Neural progenitor cell (in vitro differentiated cells): ENCODE measurements around the gene PKNOX2. TPM values are rescaled to one million over a fixed set of nuclear protein-coding genes. Genes with fewer than 3 reads are reported as not detected.

Experiments used
- DNase-seq: peaks from one replicate; pipeline ENCODE4 v3.0.0-alpha.2; 2016; ENCODE audit warnings: low spot score
- H2AFZ ChIP-seq: fragments of 200-600 bp; sonication (generic); replicated peaks from 2 replicates; pipeline ENCODE4 v1.6.1; 2016; ENCODE audit warnings: antibody characterized with exemption
- H3F3A ChIP-seq: fragments of 200-600 bp; sonication (generic); 2 replicates; pipeline ENCODE4 v1.6.1; 2016; ENCODE audit warnings: antibody characterized with exemption, low read depth
- H3K27ac ChIP-seq: fragments of 200-600 bp; sonication (generic); 2 replicates; pipeline ENCODE4 v1.5.1; 2016; ENCODE audit warnings: mild to moderate bottlenecking
- H3K27me3 ChIP-seq: fragments of 200-600 bp; sonication (generic); 2 replicates; pipeline ENCODE4 v1.6.1; 2016; ENCODE audit warnings: mild to moderate bottlenecking, moderate library complexity
- H3K36me3 ChIP-seq: fragments of 200-600 bp; sonication (generic); 2 replicates; pipeline ENCODE4 v1.5.1; 2016
- H3K4me1 ChIP-seq: fragments of 200-600 bp; sonication (generic); 2 replicates; pipeline ENCODE4 v1.6.1; 2016; ENCODE audit warnings: mixed run types
- H3K4me2 ChIP-seq: fragments of 200-600 bp; sonication (generic); 2 replicates; pipeline ENCODE4 v1.6.1; 2016
- H3K4me3 ChIP-seq: fragments of 200-600 bp; sonication (generic); 2 replicates; pipeline ENCODE4 v1.5.1; 2016
- H3K79me2 ChIP-seq: fragments of 200-600 bp; sonication (generic); 2 replicates; pipeline ENCODE4 v1.6.1; 2016; ENCODE audit warnings: low read depth
- H3K9ac ChIP-seq: fragments of 200-600 bp; sonication (generic); 2 replicates; pipeline ENCODE4 v1.6.1; 2016
- H3K9me3 ChIP-seq: fragments of 200-600 bp; sonication (generic); 2 replicates; pipeline ENCODE4 v1.5.1; 2016; ENCODE audit warnings: low read depth
- H4K20me1 ChIP-seq: fragments of 200-600 bp; sonication (generic); 2 replicates; pipeline ENCODE4 v1.6.1; 2016; ENCODE audit warnings: low read depth
- H3K27ac Mint-ChIP-seq: 3 replicates; pipeline ENCODE4 v1.8.0; 2021; ENCODE audit warnings: mixed read lengths
- H3K27me3 Mint-ChIP-seq: 2 replicates; pipeline ENCODE4 v1.8.0; 2022; ENCODE audit warnings: low read depth, mild to moderate bottlenecking, inconsistent platforms, moderate library complexity, mixed read lengths; ENCODE audit not compliant: insufficient read depth
- H3K36me3 Mint-ChIP-seq: 3 replicates; pipeline ENCODE4 v1.8.0; 2021; ENCODE audit warnings: mixed read lengths
- H3K4me1 Mint-ChIP-seq: 3 replicates; pipeline ENCODE4 v1.8.0; 2021; ENCODE audit warnings: mixed read lengths
- H3K4me3 Mint-ChIP-seq: 3 replicates; pipeline ENCODE4 v1.8.0; 2021; ENCODE audit warnings: mild to moderate bottlenecking, moderate library complexity, mixed read lengths
- H3K9me3 Mint-ChIP-seq: 3 replicates; pipeline ENCODE4 v1.8.0; 2020; ENCODE audit warnings: mixed read lengths
- EZH2 ChIP-seq: fragments of 200-600 bp; sonication (generic); IDR thresholded peaks from 2 replicates; pipeline ENCODE4 v1.6.1; 2017; ENCODE audit warnings: antibody characterized with exemption, mild to moderate bottlenecking, moderate library complexity
- EZH2phosphoT487 ChIP-seq: fragments of 200-600 bp; sonication (generic); IDR thresholded peaks from 2 replicates; pipeline ENCODE4 v1.6.1; 2017; ENCODE audit warnings: antibody characterized with exemption
- total RNA-seq: library from RNA; depleted of rRNA; stranded (reverse); fragments of >200 nt; gene quantifications from 2 replicates; pipeline ENCODE4 v1.2.3, GENCODE V29; 2015; ENCODE audit warnings: low replicate concordance
- TF ChIP-seq, protein P1 (sequence below): fragments of 200-600 bp; sonication (generic); IDR thresholded peaks from 2 replicates; pipeline ENCODE4 v1.5.1; 2017; ENCODE audit warnings: antibody characterized with exemption, mild to moderate bottlenecking

The PKNOX2 gene
- total RNA-seq, 1 donor from 2014 or later, result 4.3 TPM

DNA sequence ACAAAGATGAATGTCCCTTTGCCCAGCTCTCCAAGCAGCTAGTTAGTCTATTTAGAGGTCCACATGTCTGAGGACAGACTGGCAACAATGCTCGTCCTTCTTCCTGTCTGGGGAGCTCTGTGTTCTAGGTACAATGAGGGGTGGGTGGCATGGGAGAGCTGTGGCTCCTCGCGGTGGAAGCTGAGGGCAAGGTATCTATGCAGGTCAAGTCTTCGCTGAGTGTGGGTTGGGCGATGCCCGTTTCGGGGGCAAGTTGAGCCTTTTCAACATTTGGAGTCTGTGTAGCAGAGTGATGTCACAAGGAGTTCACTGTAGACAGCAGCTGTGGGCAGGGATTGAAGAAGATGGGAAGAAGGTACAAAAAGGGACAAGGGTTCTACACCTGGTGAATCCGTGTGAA lies 168.3 kb downstream of the PKNOX2 start:
- H3K9me3 Mint-ChIP-seq, result no peaks in the 10 kb centered on the region
- TF ChIP-seq EZH2 (no peak), EZH2phosphoT487 (no peak)
- TF ChIP-seq, protein P1, sequence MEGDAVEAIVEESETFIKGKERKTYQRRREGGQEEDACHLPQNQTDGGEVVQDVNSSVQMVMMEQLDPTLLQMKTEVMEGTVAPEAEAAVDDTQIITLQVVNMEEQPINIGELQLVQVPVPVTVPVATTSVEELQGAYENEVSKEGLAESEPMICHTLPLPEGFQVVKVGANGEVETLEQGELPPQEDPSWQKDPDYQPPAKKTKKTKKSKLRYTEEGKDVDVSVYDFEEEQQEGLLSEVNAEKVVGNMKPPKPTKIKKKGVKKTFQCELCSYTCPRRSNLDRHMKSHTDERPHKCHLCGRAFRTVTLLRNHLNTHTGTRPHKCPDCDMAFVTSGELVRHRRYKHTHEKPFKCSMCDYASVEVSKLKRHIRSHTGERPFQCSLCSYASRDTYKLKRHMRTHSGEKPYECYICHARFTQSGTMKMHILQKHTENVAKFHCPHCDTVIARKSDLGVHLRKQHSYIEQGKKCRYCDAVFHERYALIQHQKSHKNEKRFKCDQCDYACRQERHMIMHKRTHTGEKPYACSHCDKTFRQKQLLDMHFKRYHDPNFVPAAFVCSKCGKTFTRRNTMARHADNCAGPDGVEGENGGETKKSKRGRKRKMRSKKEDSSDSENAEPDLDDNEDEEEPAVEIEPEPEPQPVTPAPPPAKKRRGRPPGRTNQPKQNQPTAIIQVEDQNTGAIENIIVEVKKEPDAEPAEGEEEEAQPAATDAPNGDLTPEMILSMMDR, result no peak

DNA sequence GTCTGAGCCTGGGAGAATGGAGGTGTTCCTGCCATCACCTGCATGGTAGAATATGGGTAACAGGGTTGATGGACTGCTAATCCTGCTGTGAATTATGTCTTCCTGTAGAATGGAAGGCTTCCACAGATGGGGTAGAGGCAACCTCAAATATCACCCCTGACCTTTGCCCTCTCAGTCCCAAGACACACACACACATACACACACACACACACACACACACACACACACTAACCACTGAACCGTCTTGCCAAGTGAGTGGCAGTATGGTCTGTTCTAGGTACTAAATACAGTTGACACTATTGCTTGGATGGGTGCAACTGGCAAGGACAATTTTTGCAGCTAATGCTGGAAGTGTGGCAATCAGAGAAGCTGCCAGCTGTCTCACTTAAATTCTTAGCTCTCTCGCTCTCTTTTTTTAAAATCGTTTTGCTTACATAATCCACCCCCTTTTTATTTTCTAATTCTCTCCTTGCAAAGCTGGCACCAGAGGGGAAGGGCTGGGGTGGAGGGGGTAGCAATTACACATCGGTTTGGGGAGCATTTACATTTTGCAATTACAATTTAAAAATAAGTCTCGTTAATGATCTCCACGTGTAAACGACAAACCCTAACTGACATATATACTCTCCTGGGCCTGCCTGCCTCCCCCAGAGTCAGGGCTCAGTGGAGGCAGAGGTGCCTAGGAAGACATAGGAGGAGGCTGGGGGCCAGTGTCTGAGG lies 169.0 kb downstream of the PKNOX2 start:
- Mint-ChIP-seq H3K27me3 (peaks cover 2% of the 10 kb centered on the region), H3K9me3 (no peaks in the 10 kb centered on the region), H3K4me3 (no peak overlapping the region), H3K4me1 (peaks cover 63% of the 10 kb centered on the region), H3K36me3 (peaks cover 13% of the 10 kb centered on the region), H3K27ac (peak overlapping the region; percentile 51)
- H3K9me3 ChIP-seq, result no peaks in the 10 kb centered on the region
- no peak for DNase-seq
- peaks cover 3% of the 10 kb centered on the region for H4K20me1 ChIP-seq
- H3K4me3 ChIP-seq, result no peak overlapping the region
- TF ChIP-seq EZH2 (no peak), EZH2phosphoT487 (no peak)
- TF ChIP-seq, protein P1, result no peak
- H3K36me3 ChIP-seq, result no peaks in the 10 kb centered on the region
- H3K4me1 ChIP-seq, result peaks cover 23% of the 10 kb centered on the region
- H3K9ac ChIP-seq, result no peak overlapping the region
- no peak overlapping the region for H2AFZ ChIP-seq
- no peak overlapping the region for H3K4me2 ChIP-seq
- no peaks in the 10 kb centered on the region for H3K79me2 ChIP-seq
- H3K27me3 ChIP-seq, result no peaks in the 10 kb centered on the region
- H3K27ac ChIP-seq, result no peak overlapping the region
- H3F3A ChIP-seq, result peaks cover 4% of the 10 kb centered on the region

More for the DNA sequence above, 168.3 kb downstream of the PKNOX2 start:
- Histone ChIP-seq H3K9ac (no peak overlapping the region), H3K4me2 (no peak overlapping the region), H3K27ac (no peak overlapping the region), H3K27me3 (no peaks in the 10 kb centered on the region), H3K4me3 (no peak overlapping the region), H2AFZ (no peak overlapping the region), H4K20me1 (no peaks in the 10 kb centered on the region), H3K79me2 (no peaks in the 10 kb centered on the region), H3K9me3 (no peaks in the 10 kb centered on the region), H3K36me3 (no peaks in the 10 kb centered on the region), H3K4me1 (peaks cover 20% of the 10 kb centered on the region), H3F3A (peaks cover 4% of the 10 kb centered on the region)
- Mint-ChIP-seq H3K27ac (no peak overlapping the region), H3K4me1 (peaks cover 60% of the 10 kb centered on the region), H3K36me3 (peaks cover 11% of the 10 kb centered on the region), H3K27me3 (peaks cover 2% of the 10 kb centered on the region), H3K4me3 (no peak overlapping the region)
- DNase-seq, result no peak

DNA sequence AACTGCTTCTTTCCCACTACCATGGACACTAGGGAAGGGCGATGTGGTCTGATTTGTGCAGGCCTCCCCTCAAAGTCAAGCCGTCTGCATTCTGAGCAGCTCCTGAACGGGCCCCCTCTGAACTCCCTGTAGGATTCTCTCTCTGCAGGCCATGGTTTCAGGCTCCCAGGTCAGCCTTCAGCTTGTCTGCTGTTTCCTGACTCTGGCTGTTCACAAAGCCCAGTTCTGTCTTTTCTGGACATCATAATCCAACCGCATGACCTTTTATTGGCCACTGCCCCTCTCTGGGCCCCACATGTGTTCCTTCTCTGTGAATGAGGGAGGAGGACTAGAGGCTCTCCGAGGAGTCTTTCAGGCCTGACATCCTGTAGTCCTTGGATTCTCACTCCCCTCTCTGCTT lies 170.6 kb downstream of the PKNOX2 start:
- H3K4me3 Mint-ChIP-seq, result peak overlapping the region; percentile 20
- Histone ChIP-seq H3K9ac (no peak overlapping the region), H3K27ac (no peak overlapping the region), H2AFZ (no peak overlapping the region), H3K4me3 (no peak overlapping the region), H3K79me2 (no peaks in the 10 kb centered on the region), H3F3A (peaks cover 4% of the 10 kb centered on the region), H4K20me1 (peaks cover 3% of the 10 kb centered on the region), H3K4me2 (no peak overlapping the region), H3K36me3 (no peaks in the 10 kb centered on the region), H3K27me3 (no peaks in the 10 kb centered on the region), H3K4me1 (peaks cover 28% of the 10 kb centered on the region), H3K9me3 (no peaks in the 10 kb centered on the region)
- peaks cover 70% of the 10 kb centered on the region for H3K4me1 Mint-ChIP-seq
- H3K36me3 Mint-ChIP-seq, result peaks cover 16% of the 10 kb centered on the region
- TF ChIP-seq, protein P1, result no peak
- TF ChIP-seq EZH2phosphoT487 (no peak), EZH2 (no peak)
- peak overlapping the region; percentile 91 for H3K27ac Mint-ChIP-seq
- peaks cover 2% of the 10 kb centered on the region for H3K27me3 Mint-ChIP-seq
- no peak for DNase-seq
- no peaks in the 10 kb centered on the region for H3K9me3 Mint-ChIP-seq
